Mucosa of rectum (tissue), 2 donors: Measurements from ENCODE around the gene SLC16A2.
A peak's percentile ranks its signal among the peaks of the same experiment; 100 is the strongest.

Source experiments
- H3K27ac ChIP-seq, 2 donors: one replicate each; pipeline ENCODE4 v1.7.0; 2013; ENCODE audit warnings: inconsistent platforms in 2 of 2, low read depth in 2 of 2, low read length in 2 of 2
- H3K27me3 ChIP-seq, 2 donors: one replicate each; pipeline ENCODE4 v1.7.0; 2013; ENCODE audit warnings: low read length in 2 of 2; ENCODE audit not compliant: control insufficient read depth in 2 of 2, insufficient read depth in 2 of 2
- H3K36me3 ChIP-seq, 2 donors: one replicate each; pipeline ENCODE4 v1.7.0; 2013; ENCODE audit warnings: low read length in 2 of 2; ENCODE audit not compliant: control insufficient read depth in 2 of 2, insufficient read depth in 2 of 2
- H3K4me1 ChIP-seq, 2 donors: one replicate each; pipeline ENCODE4 v1.7.0; 2013; ENCODE audit warnings: low read length in 2 of 2, mild to moderate bottlenecking in 1 of 2; ENCODE audit not compliant: control insufficient read depth in 2 of 2, insufficient read depth in 2 of 2
- H3K4me3 ChIP-seq, 2 donors: one replicate each; pipeline ENCODE4 v1.7.0; 2013; ENCODE audit warnings: low read length in 2 of 2
- H3K9ac ChIP-seq, 2 donors: one replicate each; pipeline ENCODE4 v1.7.0; 2013; ENCODE audit warnings: low read length in 2 of 2, low read depth in 1 of 2, mild to moderate bottlenecking in 1 of 2
- H3K9me3 ChIP-seq, 2 donors: one replicate each; pipeline ENCODE4 v1.7.0; 2013; ENCODE audit warnings: low read length in 2 of 2; ENCODE audit not compliant: control insufficient read depth in 2 of 2
- donor health status: healthy.
- donor health status: Normal muscosa, but diverticular disease.

Gene SLC16A2

DNA sequence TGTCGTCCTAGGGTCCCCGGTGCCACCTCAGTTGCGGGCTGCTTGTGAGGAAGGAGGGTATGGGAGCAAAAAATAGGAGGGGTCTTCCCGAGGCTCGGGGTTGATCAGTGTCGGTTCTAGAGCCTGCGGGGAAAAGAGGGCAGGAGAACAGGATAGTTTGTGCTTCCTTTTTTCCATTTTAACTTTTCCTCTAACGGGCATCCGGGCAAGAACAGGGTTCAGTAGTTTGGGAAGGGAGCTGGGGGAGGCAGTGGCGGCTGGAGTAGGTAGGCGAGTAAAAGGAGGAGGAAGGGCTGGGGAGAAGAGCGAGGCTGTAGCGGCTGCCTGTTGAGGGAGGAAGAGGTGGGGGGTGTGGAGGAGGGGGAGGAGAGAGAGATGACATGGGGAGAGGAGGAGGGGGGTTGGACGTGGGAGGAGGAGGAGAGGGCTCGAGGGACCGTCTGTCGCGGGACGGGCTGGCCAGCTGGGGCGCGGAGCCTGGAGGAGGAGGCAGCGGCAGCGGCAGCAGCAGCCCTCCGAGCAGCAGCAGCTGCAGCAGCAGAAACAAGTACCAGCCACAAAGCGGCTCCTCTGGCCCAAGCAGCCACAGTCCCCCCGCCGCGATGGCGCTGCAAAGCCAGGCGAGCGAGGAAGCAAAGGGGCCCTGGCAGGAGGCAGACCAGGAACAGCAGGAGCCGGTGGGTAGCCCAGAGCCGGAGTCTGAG is at the start of gene SLC16A2:
SLC16A2 (plus strand) TSS at position 458 of the 704 bp plus-strand sequence; CDS start at position 603, 145 bp downstream.
- Histone ChIP-seq H3K4me1 (peaks cover 0 to 5% of the 10 kb centered on the region in 2 donors), H3K27ac (peak within 1 kb of the TSS; percentile 72 to 77), H3K36me3 (no peaks in the 10 kb centered on the region), H3K27me3 (peaks cover 7 to 11% of the 10 kb centered on the region in 2 donors), H3K9ac (peak within 1 kb of the TSS; percentile 32 to 64), H3K4me3 (peak within 1 kb of the TSS; percentile 55 to 56), H3K9me3 (no peaks in the 10 kb centered on the region)

DNA sequence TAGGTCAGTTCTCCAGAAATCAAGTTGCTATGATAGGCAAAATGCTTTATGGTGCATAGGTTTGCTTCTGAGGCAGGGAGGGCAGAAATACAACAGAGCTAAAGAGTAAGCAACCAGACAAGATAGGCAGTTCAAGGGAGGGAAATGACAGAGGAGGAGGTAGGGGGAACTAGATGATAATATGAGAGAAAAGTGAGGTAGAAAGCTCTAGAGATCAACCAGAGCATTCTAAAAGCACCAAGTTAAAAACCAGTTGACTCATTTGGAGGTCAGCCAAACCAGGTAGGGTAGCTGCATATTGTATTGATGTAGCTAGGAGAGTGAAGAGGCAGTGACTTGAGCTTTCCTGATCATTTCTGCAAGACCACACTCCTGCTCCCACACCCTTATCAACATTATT is 49.0 kb upstream of the SLC16A2 start:
- H3K27ac ChIP-seq = no peak overlapping the region
- H3K4me3 ChIP-seq = no peak overlapping the region
- H3K9me3 ChIP-seq = no peaks in the 10 kb centered on the region
- no peaks in the 10 kb centered on the region for H3K4me1 ChIP-seq
- H3K27me3 ChIP-seq = no peaks in the 10 kb centered on the region
- no peaks in the 10 kb centered on the region for H3K36me3 ChIP-seq
- H3K9ac ChIP-seq = no peak overlapping the region

DNA sequence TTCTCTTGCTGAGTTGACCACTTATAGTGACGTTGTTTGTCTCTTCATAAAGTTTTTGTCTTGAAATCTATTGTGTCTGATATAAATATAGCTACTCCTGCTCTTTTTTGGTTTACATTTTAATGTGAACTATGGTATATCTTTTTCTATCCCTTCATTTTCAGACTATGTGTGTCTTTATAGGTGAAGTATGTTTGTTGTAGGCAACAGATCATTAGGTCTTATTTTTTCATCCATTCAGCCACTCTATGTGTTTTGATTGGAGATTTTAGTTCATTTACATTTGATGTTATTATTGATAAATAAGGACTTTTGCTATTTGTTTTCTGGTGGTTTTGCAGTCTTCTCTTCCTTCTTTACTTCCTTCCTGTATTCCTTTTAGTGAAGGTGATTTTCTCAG is 44.0 kb upstream of the SLC16A2 start:
- Histone ChIP-seq H3K27me3 (no peaks in the 10 kb centered on the region), H3K4me1 (no peaks in the 10 kb centered on the region), H3K4me3 (no peak overlapping the region), H3K9me3 (no peaks in the 10 kb centered on the region), H3K36me3 (no peaks in the 10 kb centered on the region), H3K9ac (no peak overlapping the region), H3K27ac (no peak overlapping the region)

DNA sequence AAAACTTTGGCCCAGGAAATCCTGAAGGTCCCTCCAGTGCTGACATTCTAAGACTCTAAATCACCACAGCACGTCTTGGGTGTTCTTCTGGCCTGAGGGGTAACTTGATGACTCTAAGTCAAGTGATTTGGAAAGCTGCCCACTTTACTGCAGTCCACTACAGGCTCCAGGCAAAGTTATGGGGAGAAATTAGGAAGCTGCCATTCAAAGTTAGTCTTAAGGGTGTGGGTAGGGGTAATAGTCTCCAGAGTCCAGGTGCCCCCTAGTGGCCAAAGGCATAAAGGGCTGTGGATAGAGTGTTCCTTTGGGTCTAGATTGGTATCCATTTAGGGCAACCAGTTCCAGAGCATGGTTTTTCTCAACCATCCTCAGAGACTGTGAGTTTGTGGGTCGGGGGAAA is 38.7 kb upstream of the SLC16A2 start:
- H3K4me3 ChIP-seq = no peak overlapping the region
- no peak overlapping the region for H3K9ac ChIP-seq
- no peaks in the 10 kb centered on the region for H3K36me3 ChIP-seq
- no peaks in the 10 kb centered on the region for H3K27me3 ChIP-seq
- no peaks in the 10 kb centered on the region for H3K9me3 ChIP-seq
- no peaks in the 10 kb centered on the region for H3K4me1 ChIP-seq
- no peak overlapping the region for H3K27ac ChIP-seq

DNA sequence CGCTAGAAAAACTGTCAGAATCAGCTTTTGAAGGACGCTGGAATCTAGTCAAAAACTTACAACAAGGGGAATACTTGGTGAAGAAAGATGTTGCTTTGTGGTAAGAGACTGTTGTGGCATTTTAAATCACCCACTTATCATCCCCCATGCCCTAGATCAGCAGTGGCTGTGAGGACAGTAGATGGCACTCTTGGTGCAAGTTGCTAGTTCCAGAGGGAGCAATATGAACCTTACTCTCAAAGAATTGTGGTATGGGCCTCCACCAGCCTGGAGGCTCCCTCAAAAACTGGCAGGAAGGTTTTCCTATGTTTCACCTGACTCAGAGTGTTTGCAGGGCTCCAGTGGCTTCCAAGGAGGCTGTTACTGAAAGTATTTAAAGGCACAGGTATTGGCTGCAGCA is 37.7 kb upstream of the SLC16A2 start:
- no peaks in the 10 kb centered on the region for H3K9me3 ChIP-seq
- no peaks in the 10 kb centered on the region for H3K4me1 ChIP-seq
- H3K27me3 ChIP-seq = no peaks in the 10 kb centered on the region
- no peak overlapping the region for H3K4me3 ChIP-seq
- no peaks in the 10 kb centered on the region for H3K36me3 ChIP-seq
- H3K9ac ChIP-seq = no peak overlapping the region
- no peak overlapping the region for H3K27ac ChIP-seq

DNA sequence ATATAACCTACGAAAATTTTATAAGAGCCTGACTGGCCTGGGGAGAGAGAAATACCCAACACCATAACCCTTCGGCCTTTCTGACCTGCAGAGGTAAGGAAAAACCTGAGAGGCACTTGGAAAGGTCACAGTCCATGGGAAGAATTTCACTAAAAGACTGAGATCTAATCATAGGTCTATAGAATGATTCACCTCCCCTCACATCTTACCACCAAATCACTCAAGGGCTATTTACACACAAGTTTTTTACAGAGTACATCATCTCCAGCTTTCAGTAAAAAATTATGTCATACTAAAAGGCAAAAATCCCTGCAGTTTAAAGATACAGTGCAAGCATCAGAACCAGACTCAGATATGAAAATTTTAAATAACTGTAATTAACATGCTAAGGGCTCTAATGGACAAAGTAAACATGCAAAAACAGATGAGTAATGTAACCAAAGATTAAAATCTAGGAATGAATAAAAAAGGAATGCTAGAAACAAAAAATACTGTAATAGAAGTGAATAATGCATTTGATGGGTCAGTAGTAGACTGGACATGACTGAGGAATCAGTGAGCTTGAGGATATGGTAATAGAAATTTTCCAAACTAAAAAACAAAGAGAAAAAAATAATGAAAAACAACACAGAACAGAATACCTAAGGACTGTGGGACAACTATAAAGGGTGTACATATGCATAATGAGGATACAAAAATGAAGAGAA is 32.1 kb upstream of the SLC16A2 start:
- Histone ChIP-seq H3K4me1 (no peaks in the 10 kb centered on the region), H3K4me3 (no peak overlapping the region), H3K9ac (no peak overlapping the region), H3K27me3 (peaks cover 0 to 2% of the 10 kb centered on the region in 2 donors), H3K27ac (no peak overlapping the region), H3K9me3 (no peaks in the 10 kb centered on the region), H3K36me3 (no peaks in the 10 kb centered on the region)

DNA sequence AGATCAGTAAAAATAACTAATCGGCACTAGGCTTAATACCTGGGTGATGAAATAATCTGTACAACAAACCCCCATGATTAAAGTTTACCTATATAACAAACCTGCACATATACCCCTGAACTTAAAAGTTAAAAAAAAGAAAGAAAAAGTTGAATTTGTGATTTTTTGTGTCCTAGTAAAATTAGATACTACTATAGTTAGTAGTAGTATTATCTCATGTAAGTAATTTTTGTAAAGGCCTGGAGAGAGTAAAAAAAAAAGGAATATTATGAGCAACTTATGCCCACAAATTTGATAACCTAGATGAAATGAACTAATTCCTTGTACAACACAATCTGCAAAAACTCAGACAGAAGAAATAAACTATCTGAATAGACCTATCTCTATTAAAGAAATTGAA is 25.7 kb upstream of the SLC16A2 start:
- Histone ChIP-seq H3K36me3 (no peaks in the 10 kb centered on the region), H3K4me1 (no peaks in the 10 kb centered on the region), H3K27ac (no peak overlapping the region), H3K4me3 (no peak overlapping the region), H3K9me3 (no peaks in the 10 kb centered on the region), H3K9ac (no peak overlapping the region), H3K27me3 (peaks cover 0 to 2% of the 10 kb centered on the region in 2 donors)

DNA sequence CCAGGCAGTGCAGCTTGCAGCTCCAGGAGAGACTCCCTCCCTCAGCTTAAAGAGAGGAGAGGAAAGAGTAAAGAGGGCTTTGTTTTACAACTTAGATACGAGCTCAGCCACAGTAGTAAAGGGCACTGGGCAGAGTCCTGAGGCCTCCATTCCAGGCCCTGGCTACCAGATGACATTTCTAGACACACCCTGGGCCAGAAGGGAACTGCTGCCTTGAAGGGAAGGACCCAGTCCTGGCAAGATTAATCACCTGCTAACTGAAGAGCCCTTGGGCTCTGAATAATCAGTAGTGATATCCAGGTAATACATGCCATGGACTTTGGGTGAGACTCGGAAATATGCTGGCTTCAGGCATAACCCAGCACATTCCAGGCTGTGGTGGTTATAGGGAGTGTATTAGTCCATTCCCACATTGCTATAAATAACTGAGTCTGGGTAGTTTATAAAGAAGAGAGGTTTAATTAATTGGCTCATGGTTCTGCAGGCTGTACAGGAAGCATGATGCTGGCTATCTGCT is 15.3 kb upstream of the SLC16A2 start:
- H3K36me3 ChIP-seq = no peaks in the 10 kb centered on the region
- H3K9ac ChIP-seq = no peak overlapping the region
- no peaks in the 10 kb centered on the region for H3K4me1 ChIP-seq

DNA sequence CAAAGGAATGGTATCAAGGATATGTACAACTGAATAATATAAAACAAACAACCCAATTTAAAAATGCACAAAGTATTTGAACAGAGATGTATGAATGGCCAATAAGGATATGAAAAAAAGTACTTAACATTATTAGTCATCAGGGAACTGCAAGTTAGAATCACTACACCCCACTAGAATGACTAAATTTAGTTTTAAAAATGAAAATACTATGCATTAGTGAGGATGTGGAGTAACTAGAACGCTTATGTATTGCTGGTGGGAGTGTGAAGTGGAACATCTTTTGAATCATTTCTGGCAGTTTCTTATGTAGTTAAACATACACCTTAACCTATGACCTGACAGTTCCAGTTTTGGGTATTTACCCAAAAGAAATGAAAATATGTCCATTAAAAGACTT is 13.0 kb upstream of the SLC16A2 start:
- H3K4me1 ChIP-seq = no peaks in the 10 kb centered on the region
- H3K27me3 ChIP-seq = peaks cover 0 to 2% of the 10 kb centered on the region in 2 donors
- no peaks in the 10 kb centered on the region for H3K9me3 ChIP-seq
- H3K36me3 ChIP-seq = no peaks in the 10 kb centered on the region
- H3K27ac ChIP-seq = no peak overlapping the region
- H3K4me3 ChIP-seq = no peak overlapping the region
- H3K9ac ChIP-seq = no peak overlapping the region

More for the DNA sequence above, 15.3 kb upstream of the SLC16A2 start:
- Histone ChIP-seq H3K9me3 (no peaks in the 10 kb centered on the region), H3K4me3 (no peak overlapping the region), H3K27me3 (peaks cover 2 to 3% of the 10 kb centered on the region in 2 donors), H3K27ac (no peak overlapping the region)

DNA sequence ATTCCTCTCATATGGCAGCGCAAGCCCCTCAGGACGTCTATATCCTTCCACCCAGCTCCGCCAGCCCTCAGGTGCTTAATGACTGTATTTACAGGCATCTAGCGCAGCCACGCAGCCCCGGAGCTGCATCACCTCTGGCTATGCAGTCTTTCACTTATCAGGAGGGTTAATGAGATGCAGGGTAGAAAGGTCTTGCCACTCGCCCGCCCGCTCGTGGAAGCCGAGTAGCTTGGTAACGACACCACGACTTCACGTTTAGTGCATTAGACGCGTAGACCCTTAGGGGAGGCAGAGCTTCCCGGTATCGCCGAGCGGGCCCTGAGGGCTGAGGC is 1.5 kb upstream of the SLC16A2 start:
- Histone ChIP-seq H3K9me3 (no peaks in the 10 kb centered on the region), H3K4me3 (peak overlapping the region; percentile 39 to 55), H3K27ac (peak overlapping the region in 1 of 2 donors; percentile 77), H3K4me1 (peaks cover 0 to 5% of the 10 kb centered on the region in 2 donors), H3K27me3 (peaks cover 7 to 11% of the 10 kb centered on the region in 2 donors), H3K9ac (peak overlapping the region; percentile 32 to 51), H3K36me3 (no peaks in the 10 kb centered on the region)
